ENCODE data around the gene B4GALNT2.

- TF ChIP-seq FOXA1 (IDR thresholded peaks at IDR 0.05) (no peak), CTBP1 (IDR thresholded peaks at IDR 0.05; ENCODE audit: borderline replicate concordance) (no peak), ELF4 (IDR thresholded peaks at IDR 0.05) (no peak), SP1 (IDR thresholded peaks at IDR 0.05) (no peak), SUZ12 (IDR thresholded peaks at IDR 0.05) (no peak), HDGF (IDR thresholded peaks at IDR 0.05; ENCODE audit: borderline replicate concordance) (no peak), FOXM1 (IDR thresholded peaks at IDR 0.05; ENCODE audit: borderline replicate concordance) (no peak), ARNT (IDR thresholded peaks at IDR 0.05) (no peak), TARDBP (IDR thresholded peaks at IDR 0.05) (no peak), PKNOX1 (IDR thresholded peaks at IDR 0.05) (no peak), FOXK2 (IDR thresholded peaks at IDR 0.05) (no peak), NFRKB (IDR thresholded peaks at IDR 0.05) (no peak), LEF1 (IDR thresholded peaks at IDR 0.05; ENCODE audit: borderline replicate concordance) (no peak)
Observed at GRCh38 chr17:49201481-49201927, 68.9 kb downstream of the B4GALNT2 start.
